Esophagus squamous epithelium (tissue), 4 donors: ENCODE measurements around the gene DEPDC5.

Source experiments
- CTCF ChIP-seq, 6 experiments: fragments of 450-650 bp in 4 of 6; fragments of 200-600 bp in 2 of 6; sonication (generic) in 2 of 6; IDR thresholded peaks; one replicate each; pipeline ENCODE4 v1.5.1; 2016 to 2019; ENCODE audit warnings: antibody characterized with exemption in 6 of 6, mild to moderate bottlenecking in 4 of 6, moderate library complexity in 4 of 6
- POLR2A ChIP-seq, 4 donors: fragments of 450-650 bp; IDR thresholded peaks; one replicate each; pipeline ENCODE4 v1.6.1; 2017; ENCODE audit warnings: antibody characterized with exemption in 4 of 4, mild to moderate bottlenecking in 4 of 4, moderate library complexity in 3 of 4

GRCh38 chr22:31789803-31790202 is 36.0 kb downstream of the DEPDC5 start:
- TF ChIP-seq CTCF (IDR thresholded peaks at IDR 0.05) (no peak), POLR2A (IDR thresholded peaks at IDR 0.05) (no peak)
